NB4 (cell line): ENCODE data around the gene QARS1.

ENCODE experiments used
- CTCF ChIP-seq: IDR thresholded peaks from one replicate; pipeline ENCODE4 v1.5.1; 2012; ENCODE audit warnings: low read depth, low read length
- MAX ChIP-seq: IDR thresholded peaks from 2 replicates; pipeline ENCODE4 v1.6.1; 2011; ENCODE audit warnings: low read depth, low read length
- MYC ChIP-seq: IDR thresholded peaks from 2 replicates; pipeline ENCODE4 v1.6.1; 2011; ENCODE audit warnings: low read depth, low read length
- POLR2A ChIP-seq: IDR thresholded peaks from 2 replicates; pipeline ENCODE4 v1.6.1; 2011; ENCODE audit warnings: mild to moderate bottlenecking; ENCODE audit not compliant: insufficient read length; ENCODE audit errors: extremely low read depth

GRCh38 chr3:49153349-49153912, 48.9 kb upstream of the QARS1 start:
- TF ChIP-seq CTCF: no peak
- TF ChIP-seq POLR2A: no peak
- no peak for TF ChIP-seq MAX
- no peak for TF ChIP-seq MYC
